ENCODE data around the gene CACNB2. TPM values are rescaled to one million over a fixed set of nuclear protein-coding genes. Genes with fewer than 3 reads are reported as not detected.

The CACNB2 gene
- total and polyA plus RNA-seq, 2 donors (not counting 3 experiments of a cell fraction or from before 2014, with no cell fraction given) = not detected

DNA sequence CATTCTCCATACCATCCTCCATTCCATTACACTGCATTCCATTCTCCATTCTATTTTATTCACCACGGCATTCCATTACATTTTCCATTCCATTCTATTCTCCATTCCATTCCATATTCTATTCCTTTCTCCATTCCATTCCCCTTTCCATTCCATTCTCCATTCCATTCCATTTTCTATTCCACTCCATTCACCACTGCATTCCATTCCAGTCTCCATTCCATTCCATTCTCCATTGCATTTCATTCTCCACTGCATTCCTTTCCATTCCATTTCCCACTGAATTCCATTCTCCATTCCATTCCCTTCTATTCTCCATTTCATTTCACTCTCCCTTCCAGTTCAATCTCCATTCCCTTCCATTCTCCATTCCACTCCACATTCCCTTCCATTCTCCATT lies 431.6 kb downstream of the CACNB2 start:
- Histone ChIP-seq H3K27ac (ENCODE audit: insufficient read depth, low read depth, low read length) (no peak overlapping the region), H3K9me3 (replicated peaks; ENCODE audit: control insufficient read depth, insufficient read depth, low read length) (no peaks in the 10 kb centered on the region), H3K27me3 (ENCODE audit: control insufficient read depth in 2 of 2, insufficient read depth in 2 of 2, low read length in 2 of 2) (no peaks in the 10 kb centered on the region), H3K4me3 (replicated peaks in 1 of 3; ENCODE audit: insufficient read depth in 1 of 3, low read depth in 1 of 3, low read length in 3 of 3) (no peak overlapping the region), H2AFZ (ENCODE audit: low read depth, low read length) (no peak overlapping the region), H4K20me1 (replicated peaks; ENCODE audit: control insufficient read depth, extremely low read depth, insufficient read depth, low read length) (no peaks in the 10 kb centered on the region), H3K36me3 (ENCODE audit: control insufficient read depth in 2 of 2, extremely low read depth in 1 of 2, insufficient read depth in 2 of 2, low read length in 2 of 2) (no peaks in the 10 kb centered on the region), H3K9ac (replicated peaks; ENCODE audit: extremely low read depth, insufficient read depth, low read length) (no peak overlapping the region), H3K9me1 (replicated peaks; ENCODE audit: control insufficient read depth, extremely low read depth, insufficient read depth, low read length) (no peaks in the 10 kb centered on the region), H3K4me1 (ENCODE audit: control insufficient read depth, extremely low read depth, insufficient read depth, low read length) (no peaks in the 10 kb centered on the region), H3K79me2 (ENCODE audit: control insufficient read depth, insufficient read depth, low read length) (no peaks in the 10 kb centered on the region), H3K4me2 (ENCODE audit: insufficient read depth, low read length) (no peak overlapping the region)
- ChIA-PET POLR2A (no interaction called here), CTCF (no interaction called here)
- DNase-seq (ENCODE audit: low read depth, low spot score) (no peak), FAIRE-seq (no peak)
- no TSS peak for BruUV-seq (replicated peaks)
- intact Hi-C loops (cut with micrococcal nuclease) = no loop called here
- TF ChIP-seq POLR2AphosphoS5 (IDR thresholded peaks at IDR 0.05; ENCODE audit: insufficient read depth, low read depth, low read length) = no peak
- no peak for TF ChIP-seq POLR2A (IDR thresholded peaks at IDR 0.05; ENCODE audit: low read depth, low read length)
- TF ChIP-seq MYC (IDR thresholded peaks at IDR 0.05; ENCODE audit: low read depth, low read length) = no peak
- TF ChIP-seq FOS (IDR thresholded peaks at IDR 0.05; ENCODE audit: borderline replicate concordance, insufficient read depth, low read length) = no peak
- no peak for TF ChIP-seq EZH2 (IDR thresholded peaks at IDR 0.05; ENCODE audit: borderline replicate concordance, low read depth, low read length, severe bottlenecking)
- TF ChIP-seq JUN (IDR thresholded peaks at IDR 0.05; ENCODE audit: borderline replicate concordance, insufficient read depth, insufficient read length, low read depth) = no peak
- TF ChIP-seq, protein P1, sequence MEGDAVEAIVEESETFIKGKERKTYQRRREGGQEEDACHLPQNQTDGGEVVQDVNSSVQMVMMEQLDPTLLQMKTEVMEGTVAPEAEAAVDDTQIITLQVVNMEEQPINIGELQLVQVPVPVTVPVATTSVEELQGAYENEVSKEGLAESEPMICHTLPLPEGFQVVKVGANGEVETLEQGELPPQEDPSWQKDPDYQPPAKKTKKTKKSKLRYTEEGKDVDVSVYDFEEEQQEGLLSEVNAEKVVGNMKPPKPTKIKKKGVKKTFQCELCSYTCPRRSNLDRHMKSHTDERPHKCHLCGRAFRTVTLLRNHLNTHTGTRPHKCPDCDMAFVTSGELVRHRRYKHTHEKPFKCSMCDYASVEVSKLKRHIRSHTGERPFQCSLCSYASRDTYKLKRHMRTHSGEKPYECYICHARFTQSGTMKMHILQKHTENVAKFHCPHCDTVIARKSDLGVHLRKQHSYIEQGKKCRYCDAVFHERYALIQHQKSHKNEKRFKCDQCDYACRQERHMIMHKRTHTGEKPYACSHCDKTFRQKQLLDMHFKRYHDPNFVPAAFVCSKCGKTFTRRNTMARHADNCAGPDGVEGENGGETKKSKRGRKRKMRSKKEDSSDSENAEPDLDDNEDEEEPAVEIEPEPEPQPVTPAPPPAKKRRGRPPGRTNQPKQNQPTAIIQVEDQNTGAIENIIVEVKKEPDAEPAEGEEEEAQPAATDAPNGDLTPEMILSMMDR (IDR thresholded peaks at IDR 0.05; ENCODE audit: extremely low read depth in 1 of 2, insufficient read depth in 1 of 2, low read depth in 1 of 2, low read length in 2 of 2) = no peak
- TF ChIP-seq, protein P2, sequence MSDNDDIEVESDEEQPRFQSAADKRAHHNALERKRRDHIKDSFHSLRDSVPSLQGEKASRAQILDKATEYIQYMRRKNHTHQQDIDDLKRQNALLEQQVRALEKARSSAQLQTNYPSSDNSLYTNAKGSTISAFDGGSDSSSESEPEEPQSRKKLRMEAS (IDR thresholded peaks at IDR 0.05; ENCODE audit: insufficient read depth, insufficient read length) = no peak
- TF ChIP-seq GATA2 (IDR thresholded peaks at IDR 0.05; ENCODE audit: insufficient read depth, insufficient read length, low read depth, low read length) = no peak
- dilution Hi-C loops (cut with MboI; ENCODE audit: extremely low pct_ligation_motif_present, low sequenced_read_pairs) = no loop called here

Data from endothelial cell of umbilical vein (primary cell).